Liver (tissue), 9 donors: Measurements from ENCODE around the gene IGF2BP2. TPM values are rescaled to one million over a fixed set of nuclear protein-coding genes. Genes with fewer than 3 reads are reported as not detected.

ENCODE experiments used
- DNase-seq: peaks from one replicate; pipeline ENCODE4 v3.0.0-alpha.2; 2017; ENCODE audit warnings: low spot score
- H3K27ac ChIP-seq, 2 donors: one replicate each; pipeline ENCODE4 v1.7.0; 2013; ENCODE audit warnings: inconsistent platforms in 2 of 2, low read length in 2 of 2, control low read depth in 1 of 2, low read depth in 1 of 2, mild to moderate bottlenecking in 1 of 2
- H3K27me3 ChIP-seq, 4 donors: one replicate each; pipeline versions ENCODE4 v1.6.1 to v1.7.0; 2013; ENCODE audit warnings: low read length in 3 of 4, inconsistent platforms in 1 of 4, mild to moderate bottlenecking in 1 of 4, moderate library complexity in 1 of 4; ENCODE audit not compliant: control insufficient read depth in 4 of 4, insufficient read depth in 4 of 4
- H3K36me3 ChIP-seq, 4 donors: one replicate each; pipeline versions ENCODE4 v1.6.1 to v1.7.0; 2013; ENCODE audit warnings: low read length in 3 of 4, mild to moderate bottlenecking in 3 of 4, low read depth in 1 of 4, moderate library complexity in 1 of 4; ENCODE audit not compliant: control insufficient read depth in 4 of 4, insufficient read depth in 3 of 4
- H3K4me1 ChIP-seq, 4 donors: one replicate each; pipeline versions ENCODE4 v1.6.1 to v1.7.0; 2013; ENCODE audit warnings: low read length in 3 of 4, mild to moderate bottlenecking in 3 of 4, moderate library complexity in 1 of 4; ENCODE audit not compliant: control insufficient read depth in 4 of 4, insufficient read depth in 4 of 4
- H3K4me3 ChIP-seq, 3 donors: one replicate each; pipeline versions ENCODE4 v1.6.1 to v1.7.0; 2013; ENCODE audit warnings: low read length in 3 of 3, control low read depth in 1 of 3, low read depth in 1 of 3, mild to moderate bottlenecking in 1 of 3
- H3K9ac ChIP-seq, 2 donors: one replicate each; pipeline ENCODE4 v1.7.0; 2013; ENCODE audit warnings: low read length in 2 of 2, mild to moderate bottlenecking in 2 of 2, moderate library complexity in 2 of 2, control low read depth in 1 of 2, low read depth in 1 of 2
- H3K9me3 ChIP-seq, 4 donors: one replicate each; pipeline versions ENCODE4 v1.6.1 to v1.7.0; 2013; ENCODE audit warnings: low read length in 3 of 4; ENCODE audit not compliant: control insufficient read depth in 4 of 4
- ATF3 ChIP-seq: IDR thresholded peaks from 2 replicates; pipeline ENCODE4 v1.6.1; 2016; ENCODE audit warnings: antibody characterized with exemption
- CTCF ChIP-seq: fragments of 150-350 bp; IDR thresholded peaks from 2 replicates; pipeline ENCODE4 v1.5.1; 2017; ENCODE audit warnings: improper control_type of control experiment, low read depth, low read length; ENCODE audit not compliant: missing input control
- EGR1 ChIP-seq, 2 donors: IDR thresholded peaks; 2 replicates each; pipeline ENCODE4 v1.6.1; 2016 to 2018; ENCODE audit warnings: antibody characterized with exemption in 2 of 2, low read depth in 2 of 2
- FOXA1 ChIP-seq: IDR thresholded peaks from 2 replicates; pipeline ENCODE4 v1.6.1; 2016; ENCODE audit warnings: antibody characterized with exemption
- FOXA2 ChIP-seq: IDR thresholded peaks from 2 replicates; pipeline ENCODE4 v1.6.1; 2016; ENCODE audit warnings: antibody characterized with exemption
- GABPA ChIP-seq, 2 donors: IDR thresholded peaks in 1 of 2; conservative IDR thresholded peaks in 1 of 2; 2 replicates each; pipeline ENCODE4 v1.6.1; 2016; ENCODE audit warnings: antibody characterized with exemption in 2 of 2, mild to moderate bottlenecking in 1 of 2, moderate library complexity in 1 of 2
- HNF4A ChIP-seq, 2 donors: conservative IDR thresholded peaks; 2 replicates each; pipeline ENCODE4 v1.6.1; 2016; ENCODE audit warnings: antibody characterized with exemption in 2 of 2, mild to moderate bottlenecking in 2 of 2
- HNF4G ChIP-seq: IDR thresholded peaks from 2 replicates; pipeline ENCODE4 v1.6.1; 2016; ENCODE audit warnings: antibody characterized with exemption
- JUND ChIP-seq, 2 donors: IDR thresholded peaks; 2 replicates each; pipeline ENCODE4 v1.6.1; 2016; ENCODE audit warnings: antibody characterized with exemption in 2 of 2
- MAX ChIP-seq: IDR thresholded peaks from 2 replicates; pipeline ENCODE4 v1.6.1; 2016; ENCODE audit warnings: antibody characterized with exemption
- NR2F2 ChIP-seq: IDR thresholded peaks from 2 replicates; pipeline ENCODE4 v1.6.1; 2016; ENCODE audit warnings: antibody characterized with exemption
- RAD21 ChIP-seq, 2 donors: IDR thresholded peaks; 2 replicates each; pipeline ENCODE4 v1.6.1; 2016; ENCODE audit warnings: antibody characterized with exemption in 2 of 2, mild to moderate bottlenecking in 2 of 2
- RXRA ChIP-seq, 2 donors: IDR thresholded peaks; 2 replicates each; pipeline ENCODE4 v1.6.1; 2017 to 2018; ENCODE audit warnings: antibody characterized with exemption in 2 of 2, mild to moderate bottlenecking in 1 of 2
- SP1 ChIP-seq: IDR thresholded peaks from 2 replicates; pipeline ENCODE4 v1.6.1; 2018; ENCODE audit warnings: antibody characterized with exemption, mild to moderate bottlenecking
- TAF1 ChIP-seq: conservative IDR thresholded peaks from 2 replicates; pipeline ENCODE4 v1.6.1; 2016; ENCODE audit warnings: antibody characterized with exemption, mild to moderate bottlenecking
- YY1 ChIP-seq: IDR thresholded peaks from 2 replicates; pipeline ENCODE4 v1.6.1; 2016; ENCODE audit warnings: antibody characterized with exemption, mild to moderate bottlenecking
- ZBTB33 ChIP-seq: IDR thresholded peaks from 2 replicates; pipeline ENCODE4 v1.6.1; 2016; ENCODE audit warnings: antibody characterized with exemption
- WGBS: extraction: QIAGEN DNeasy Blood & Tissue Kit; methylation state at CpG from one replicate; pipeline ENCODE4 v1.1.7; 2013; 5-methylcytosine and 5-hydroxymethylcytosine counted together
- polyA plus RNA-seq, 2 donors: library from polyadenylated mRNA; stranded (reverse) in 1 of 2; unstranded in 1 of 2; fragments of 200-250 nt in 1 of 2; fragments of >200 nt in 1 of 2; fragmentation: Nextera tagmentation in 1 of 2; extraction: Ambion mirVana in 1 of 2; gene quantifications; one replicate each; pipeline versions ENCODE4 v1.2.1 to v1.2.3, GENCODE V29; 2013 to 2015
- total RNA-seq, 2 donors: library from RNA; depleted of rRNA; stranded (reverse); fragments of >200 nt; gene quantifications; one replicate each; pipeline ENCODE4 v1.2.3, GENCODE V29; 2014
- TF ChIP-seq, protein P1 (sequence below): IDR thresholded peaks from 2 replicates; pipeline ENCODE4 v1.6.1; 2016; ENCODE audit warnings: antibody characterized with exemption, mild to moderate bottlenecking
- donor health status: healthy.
- donor health status: healthy.
- donor health status: healthy.
- donor health status: healthy.
- donor health status: healthy.

Gene IGF2BP2
- total and polyA plus RNA-seq, 4 donors = 0.67 to 35.0 (median 1.7) TPM

DNA sequence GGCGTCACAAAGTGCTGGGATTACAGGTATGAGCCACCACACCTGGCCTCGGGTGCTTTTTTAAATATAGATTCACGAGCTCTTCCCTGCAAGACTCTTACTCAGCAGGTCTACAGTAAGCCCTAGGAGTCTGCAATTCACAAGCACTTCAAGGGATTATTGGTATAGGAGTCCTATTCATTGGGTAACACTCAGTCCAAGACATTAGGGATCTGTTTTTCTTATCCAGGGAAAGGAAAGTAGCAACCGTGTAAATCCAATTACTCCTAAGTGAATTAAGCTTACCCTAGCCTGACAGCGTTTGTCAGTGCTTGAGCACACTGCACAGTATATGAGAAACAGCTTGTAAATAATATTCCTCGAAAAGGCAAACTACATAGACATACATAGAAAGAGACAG, 128.8 kb downstream of the IGF2BP2 start:
- Histone ChIP-seq H3K27ac (no peak overlapping the region), H3K4me3 (no peak overlapping the region), H3K4me1 (no peaks in the 10 kb centered on the region), H3K9me3 (no peaks in the 10 kb centered on the region), H3K27me3 (no peaks in the 10 kb centered on the region), H3K9ac (no peak overlapping the region), H3K36me3 (no peaks in the 10 kb centered on the region)
- 76% methylated on average over 6 of the region's 6 CpGs for WGBS
- no peak for DNase-seq
- TF ChIP-seq TAF1 (no peak), YY1 (no peak), FOXA1 (no peak), EGR1 (IDR thresholded peaks at IDR 0.05; ENCODE audit: low read depth in 2 of 2) (no peak), NR2F2 (no peak), RXRA (IDR thresholded peaks at IDR 0.05) (no peak), ZBTB33 (no peak), GABPA (IDR thresholded peaks at IDR 0.05 in 1 of 2, conservative IDR thresholded peaks at IDR 0.05 in 1 of 2) (no peak), RAD21 (IDR thresholded peaks at IDR 0.05) (no peak), FOXA2 (no peak), SP1 (no peak), HNF4G (no peak), CTCF (no peak), MAX (no peak)

- Histone ChIP-seq H3K27me3 (no peaks in the 10 kb centered on the region), H3K9ac (no peak overlapping the region), H3K27ac (no peak overlapping the region), H3K4me1 (no peaks in the 10 kb centered on the region), H3K9me3 (no peaks in the 10 kb centered on the region), H3K4me3 (no peak overlapping the region), H3K36me3 (no peaks in the 10 kb centered on the region)
- no peak for DNase-seq
- WGBS = 77% methylated on average over 4 of the region's 4 CpGs
- TF ChIP-seq CTCF = no peak
- TF ChIP-seq HNF4A (conservative IDR thresholded peaks at IDR 0.05) = no peak
- TF ChIP-seq, protein P1, sequence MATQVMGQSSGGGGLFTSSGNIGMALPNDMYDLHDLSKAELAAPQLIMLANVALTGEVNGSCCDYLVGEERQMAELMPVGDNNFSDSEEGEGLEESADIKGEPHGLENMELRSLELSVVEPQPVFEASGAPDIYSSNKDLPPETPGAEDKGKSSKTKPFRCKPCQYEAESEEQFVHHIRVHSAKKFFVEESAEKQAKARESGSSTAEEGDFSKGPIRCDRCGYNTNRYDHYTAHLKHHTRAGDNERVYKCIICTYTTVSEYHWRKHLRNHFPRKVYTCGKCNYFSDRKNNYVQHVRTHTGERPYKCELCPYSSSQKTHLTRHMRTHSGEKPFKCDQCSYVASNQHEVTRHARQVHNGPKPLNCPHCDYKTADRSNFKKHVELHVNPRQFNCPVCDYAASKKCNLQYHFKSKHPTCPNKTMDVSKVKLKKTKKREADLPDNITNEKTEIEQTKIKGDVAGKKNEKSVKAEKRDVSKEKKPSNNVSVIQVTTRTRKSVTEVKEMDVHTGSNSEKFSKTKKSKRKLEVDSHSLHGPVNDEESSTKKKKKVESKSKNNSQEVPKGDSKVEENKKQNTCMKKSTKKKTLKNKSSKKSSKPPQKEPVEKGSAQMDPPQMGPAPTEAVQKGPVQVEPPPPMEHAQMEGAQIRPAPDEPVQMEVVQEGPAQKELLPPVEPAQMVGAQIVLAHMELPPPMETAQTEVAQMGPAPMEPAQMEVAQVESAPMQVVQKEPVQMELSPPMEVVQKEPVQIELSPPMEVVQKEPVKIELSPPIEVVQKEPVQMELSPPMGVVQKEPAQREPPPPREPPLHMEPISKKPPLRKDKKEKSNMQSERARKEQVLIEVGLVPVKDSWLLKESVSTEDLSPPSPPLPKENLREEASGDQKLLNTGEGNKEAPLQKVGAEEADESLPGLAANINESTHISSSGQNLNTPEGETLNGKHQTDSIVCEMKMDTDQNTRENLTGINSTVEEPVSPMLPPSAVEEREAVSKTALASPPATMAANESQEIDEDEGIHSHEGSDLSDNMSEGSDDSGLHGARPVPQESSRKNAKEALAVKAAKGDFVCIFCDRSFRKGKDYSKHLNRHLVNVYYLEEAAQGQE = no peak
- TF ChIP-seq NR2F2 = no peak
- no peak for TF ChIP-seq JUND (IDR thresholded peaks at IDR 0.05)
- no peak for TF ChIP-seq TAF1
- no peak for TF ChIP-seq RXRA (IDR thresholded peaks at IDR 0.05)
- no peak for TF ChIP-seq ZBTB33
- TF ChIP-seq ATF3 = no peak
- no peak for TF ChIP-seq HNF4G
These were observed 130.7 kb downstream of the IGF2BP2 start for GRCh38 chr3:185693985-185694653.
